HG03159 (cell line): ENCODE data around the gene HDAC5.
"Not testable (repeated sequence)": the region's sequence is repeated elsewhere in the genome, so short reads cannot be mapped to it uniquely, and the experiment has no call there.

Source experiments
- ATAC-seq: cut with Tn5 transposase; IDR thresholded peaks from one replicate; pipeline ENCODE4 v1.9.1; 2021; ENCODE audit warnings: mild to moderate bottlenecking, moderate library complexity; ENCODE audit not compliant: unreplicated experiment

The HDAC5 gene

GRCh38 chr17:44133918-44134476 lies 10.6 kb upstream of the HDAC5 start:
- ATAC-seq: no peak

- no peak for ATAC-seq
Measured at GRCh38 chr17:44132275-44132821, 8.9 kb upstream of the HDAC5 start.

GRCh38 chr17:44131372-44131771 lies 7.9 kb upstream of the HDAC5 start:
- ATAC-seq: not testable (repeated sequence)

GRCh38 chr17:44130693-44131349 lies 7.4 kb upstream of the HDAC5 start:
- no peak for ATAC-seq

- no peak for ATAC-seq
Measured at GRCh38 chr17:44128383-44128782, 4.9 kb upstream of the HDAC5 start.

DNA sequence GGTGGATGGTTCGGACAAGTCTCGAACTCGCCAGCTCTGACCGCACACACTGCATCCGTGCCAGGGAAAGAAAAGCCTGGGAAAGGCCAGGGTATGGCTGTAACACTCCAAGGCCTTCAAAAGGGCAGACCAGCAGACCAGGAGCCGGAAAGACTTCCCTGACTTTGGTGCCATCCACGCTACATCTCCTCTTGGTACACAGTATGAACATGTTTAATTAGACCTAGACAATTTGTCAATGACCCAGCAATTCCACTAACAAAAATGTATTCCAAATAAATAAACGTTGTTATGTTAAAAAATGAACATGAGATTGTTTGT lies 637 bp upstream of the HDAC5 start:
- no peak for ATAC-seq

DNA sequence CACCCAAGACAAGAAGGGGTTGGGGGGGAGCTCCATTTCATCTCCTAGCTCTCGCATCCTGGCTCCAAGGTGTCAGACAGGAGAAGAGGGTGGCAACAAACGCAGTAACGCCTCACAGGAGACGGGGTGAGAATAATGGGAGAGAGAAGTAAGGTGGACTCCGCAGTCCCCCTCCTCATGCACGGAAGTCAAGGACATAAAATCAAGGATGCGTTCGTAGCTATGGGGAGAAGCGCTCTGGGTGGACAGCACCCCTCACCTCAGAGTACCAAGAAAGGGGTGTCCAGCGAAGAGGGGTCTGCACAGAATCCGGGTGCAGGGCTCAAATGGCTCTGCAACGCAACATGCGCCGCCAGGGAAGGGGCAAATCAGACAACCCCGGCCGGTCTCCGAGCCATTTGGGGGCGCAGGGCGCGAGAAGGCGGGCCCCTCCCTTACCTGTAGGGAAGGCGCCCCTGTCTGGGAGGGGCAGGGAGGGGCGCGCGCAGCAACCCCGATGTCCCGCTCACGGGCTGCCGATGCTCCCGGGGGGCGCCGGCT lies 555 bp downstream of the HDAC5 start:
- peak; percentile 25 for ATAC-seq

GRCh38 chr17:44121997-44122815 lies 1.2 kb downstream of the HDAC5 start:
- no peak for ATAC-seq

DNA sequence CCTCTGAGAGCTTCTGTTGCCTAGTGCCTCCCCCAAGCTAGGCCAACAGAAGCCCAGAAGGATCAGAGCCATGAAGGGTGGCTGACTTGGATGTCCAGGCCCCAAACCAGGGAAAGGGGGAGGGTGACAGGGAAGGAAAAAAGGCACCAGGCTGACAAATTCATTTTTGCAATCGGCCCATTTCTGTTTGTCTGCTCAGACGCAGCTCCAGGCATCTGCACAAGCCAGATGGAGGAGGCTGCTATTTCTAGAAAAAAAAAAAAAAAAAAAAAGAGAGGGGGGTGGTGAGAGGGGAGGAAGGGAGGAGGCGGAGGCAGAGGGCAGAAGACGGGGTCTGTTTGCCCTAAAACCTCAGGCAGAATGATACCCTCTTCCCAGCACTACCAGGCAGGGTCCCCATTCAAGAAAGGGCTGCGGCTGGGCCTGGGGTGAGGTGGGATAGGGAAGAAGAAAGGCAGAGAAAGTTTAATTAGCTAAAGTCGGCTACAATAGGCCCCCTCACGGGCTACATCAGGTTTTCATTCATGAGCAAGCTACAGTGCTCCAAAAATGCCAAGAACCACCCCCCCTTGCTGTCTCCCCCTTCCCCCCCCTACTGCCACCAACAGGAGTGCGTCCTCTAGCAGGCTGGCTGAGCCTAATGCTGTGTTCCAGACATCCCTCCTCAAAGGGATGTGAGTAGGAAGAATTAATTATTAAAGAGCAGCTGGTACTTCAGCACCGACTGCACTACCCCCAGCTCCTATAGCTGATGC lies 2.4 kb downstream of the HDAC5 start:
- ATAC-seq: no peak

DNA sequence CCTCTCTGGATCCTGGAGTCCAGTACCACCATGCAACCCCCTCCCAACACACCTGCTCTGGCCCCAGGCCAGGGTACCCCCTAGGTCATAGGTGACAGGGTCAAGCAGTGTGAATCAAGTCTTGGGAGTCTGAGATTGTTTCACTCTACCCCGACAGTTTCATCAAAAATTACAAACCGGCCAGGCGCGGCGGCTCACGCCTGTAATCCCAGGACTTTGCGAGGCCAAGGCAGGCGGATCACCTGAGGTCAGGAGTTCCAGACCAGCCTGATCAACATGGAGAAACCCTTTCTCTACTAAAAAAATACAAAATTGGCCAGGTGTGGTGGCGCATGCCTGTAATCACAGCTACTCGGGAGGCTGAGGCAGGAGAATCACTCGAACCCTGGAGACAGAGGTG lies 3.2 kb downstream of the HDAC5 start:
- not testable (repeated sequence) for ATAC-seq

- ATAC-seq: no peak
Measured at GRCh38 chr17:44119798-44120197, 3.6 kb downstream of the HDAC5 start.

- ATAC-seq: no peak
Measured at GRCh38 chr17:44119062-44119461, 4.4 kb downstream of the HDAC5 start.

- no peak for ATAC-seq
Measured at GRCh38 chr17:44118427-44119050, 4.9 kb downstream of the HDAC5 start.

DNA sequence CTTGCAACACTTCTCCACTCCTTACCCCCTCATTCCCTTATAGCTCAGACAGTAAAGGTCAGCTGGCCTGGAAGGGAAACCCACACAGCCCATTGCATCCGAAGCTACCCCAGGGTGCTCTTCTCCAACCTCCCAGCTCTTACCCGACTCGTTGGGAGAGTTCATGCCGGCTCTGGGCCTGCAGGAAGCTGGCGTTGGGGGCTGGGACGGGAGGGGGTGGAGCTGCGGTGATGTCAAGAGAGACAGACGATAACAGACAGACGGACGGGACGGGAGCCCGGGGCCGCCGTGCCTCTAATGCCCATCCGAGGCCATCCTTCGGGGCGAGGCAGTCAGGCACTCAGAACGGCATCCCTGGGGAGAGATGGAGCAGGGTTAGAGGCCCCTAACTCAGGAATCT lies 6.1 kb downstream of the HDAC5 start:
- no peak for ATAC-seq

- no peak for ATAC-seq
Measured at GRCh38 chr17:44115585-44116415, 7.6 kb downstream of the HDAC5 start.

DNA sequence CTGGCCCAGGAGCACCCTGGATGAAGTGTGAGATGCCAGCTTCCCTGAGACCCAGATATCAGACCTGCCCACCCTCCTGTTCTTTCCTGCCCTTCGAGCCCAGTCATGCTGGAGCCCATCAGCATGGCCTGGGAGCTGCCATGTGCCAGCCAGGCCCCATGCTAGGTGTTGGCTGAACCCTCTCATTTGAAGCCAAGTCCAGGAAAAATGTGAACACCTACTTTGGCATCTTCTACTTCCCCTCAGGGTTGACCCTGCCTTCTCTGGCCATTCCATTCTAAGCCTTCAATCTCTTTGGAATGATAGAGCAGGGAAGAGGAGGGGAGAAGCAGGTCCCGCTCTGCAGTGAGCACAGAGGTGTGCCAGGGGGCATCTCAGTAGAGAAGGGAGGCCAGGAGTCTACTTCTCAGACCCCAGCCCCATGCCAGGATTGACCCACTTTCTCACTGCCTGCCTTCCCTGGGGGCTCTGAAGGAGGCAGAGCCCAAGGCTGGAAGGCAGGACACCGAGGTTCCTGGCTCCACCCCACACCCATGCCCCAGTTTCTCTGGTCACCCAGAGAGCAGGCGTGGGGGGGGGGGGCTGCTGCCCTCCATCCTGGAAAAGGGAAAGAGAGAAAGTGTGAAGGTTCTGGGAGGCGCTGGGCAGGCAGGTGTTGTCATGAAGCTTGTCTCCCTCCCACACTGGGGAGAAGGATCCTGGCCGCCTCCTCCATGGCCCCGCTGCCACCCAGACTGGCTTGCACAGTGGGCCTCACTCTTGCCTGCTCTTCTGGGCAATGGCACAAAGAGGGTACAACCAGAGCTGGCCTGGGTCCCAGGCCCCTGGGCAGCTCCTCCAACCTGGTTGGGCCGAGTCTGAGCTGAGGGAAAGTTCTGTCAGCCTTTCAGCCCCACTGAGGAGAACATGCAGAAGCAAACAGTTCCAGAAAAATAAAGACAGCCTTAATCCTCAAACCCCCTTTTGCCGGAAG lies 9.3 kb downstream of the HDAC5 start:
- ATAC-seq: no peak

DNA sequence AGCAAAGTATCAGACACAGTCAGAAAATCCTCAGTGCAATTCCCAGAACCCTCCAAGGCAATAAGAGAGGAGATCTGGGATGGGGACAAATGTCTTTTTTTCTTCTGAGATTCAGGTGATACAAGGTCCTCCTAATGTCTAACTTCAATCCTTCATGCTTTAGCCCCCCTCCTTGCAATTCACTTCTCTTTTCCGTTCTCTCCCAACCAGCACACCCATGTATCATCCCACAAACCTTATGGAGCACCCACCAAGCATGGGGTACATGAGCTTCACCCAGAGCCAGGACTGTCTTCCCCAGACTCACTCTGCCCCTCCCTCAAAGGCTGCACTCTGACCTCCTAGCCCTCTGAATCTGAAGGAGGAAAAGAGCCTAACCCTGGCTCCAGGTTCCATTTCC lies 10.1 kb downstream of the HDAC5 start:
- no peak for ATAC-seq
